Measurements from ENCODE around the gene RIMBP2.

GRCh38 chr12:130350715-130351114, 365.4 kb downstream of the RIMBP2 start:
- TF ChIP-seq GATA2 (IDR thresholded peaks at IDR 0.05; ENCODE audit: low read depth, low read length) (no peak), GATA3 (IDR thresholded peaks at IDR 0.05; ENCODE audit: low read depth, low read length) (no peak)

All from SH-SY5Y (cell line).